HG03558 (cell line): ENCODE data around the gene SPOPL.
A peak's percentile ranks its signal among the peaks of the same experiment; 100 is the strongest.
"Not testable (repeated sequence)": the region's sequence is repeated elsewhere in the genome, so short reads cannot be mapped to it uniquely, and the experiment has no call there.

Experiments used
- ATAC-seq: cut with Tn5 transposase; IDR thresholded peaks from one replicate; pipeline ENCODE4 v1.9.1; 2021; ENCODE audit warnings: moderate number of reproducible peaks; ENCODE audit not compliant: unreplicated experiment; ENCODE audit errors: extremely low read depth

SPOPL gene

DNA sequence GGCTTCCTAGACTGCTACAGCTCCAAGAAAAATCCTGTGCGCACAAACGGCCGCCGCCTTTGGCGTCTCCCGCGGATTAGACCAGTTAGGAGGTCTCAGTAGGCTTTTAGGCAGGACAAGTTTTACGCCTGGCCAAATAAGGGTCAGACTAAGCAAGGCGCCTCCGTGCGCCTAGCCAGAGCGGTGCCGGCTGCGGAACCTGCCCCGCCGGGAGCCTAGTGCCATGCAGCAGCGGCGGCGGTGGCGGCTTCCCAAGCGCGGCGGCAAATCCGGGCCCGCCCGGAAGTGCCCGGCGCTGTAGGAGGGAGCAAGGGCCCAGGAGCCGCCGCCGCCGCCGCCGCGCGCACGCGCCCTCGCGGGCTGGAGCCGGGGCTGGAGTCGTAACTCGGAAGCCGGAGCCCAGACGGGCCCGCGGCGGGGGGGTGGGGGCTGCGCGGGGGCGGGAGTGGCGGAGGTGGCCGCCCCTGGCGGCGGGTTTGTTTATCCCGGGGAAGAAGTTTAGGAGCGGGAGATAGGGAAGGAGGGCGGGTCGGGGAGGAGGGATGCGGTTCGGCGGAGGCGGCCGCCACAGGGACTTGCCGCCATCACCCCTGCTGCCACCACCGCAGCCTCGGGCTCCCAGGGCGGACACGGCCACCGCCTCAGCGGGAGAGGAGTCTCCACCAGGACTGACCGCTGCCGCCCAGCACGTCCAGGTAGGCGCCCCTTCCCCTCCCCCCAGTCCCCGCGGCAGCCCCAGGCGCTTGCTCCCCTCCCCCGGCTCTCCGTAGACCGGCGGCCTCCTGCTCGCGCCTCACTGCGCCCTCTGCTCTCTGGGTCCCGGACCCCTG is at the start of gene SPOPL:
TSS of gene SPOPL (plus strand) at position 346 of the 830 bp plus-strand sequence. CDS start 48,447 bp downstream, outside the sequence.
- ATAC-seq: peak; percentile 44

DNA sequence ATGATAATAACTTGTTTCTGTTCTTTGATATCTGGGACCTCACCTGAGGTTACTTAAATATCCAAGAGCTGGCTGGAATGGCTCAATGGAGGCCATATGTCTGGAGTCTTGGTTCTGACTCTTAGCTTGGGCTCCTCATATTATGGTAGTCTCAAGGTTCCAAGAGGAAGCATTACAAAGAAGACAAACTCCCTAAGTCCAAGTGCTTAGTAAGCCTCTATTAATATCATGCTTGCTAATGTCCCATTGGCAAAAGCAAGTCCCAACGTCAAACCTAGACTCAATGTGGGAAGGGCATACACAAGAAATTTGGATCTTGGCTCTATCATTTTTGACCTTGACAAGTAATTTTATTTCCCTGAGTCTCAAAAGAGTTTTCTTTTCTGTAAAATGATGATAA is 49.2 kb upstream of the SPOPL start:
- no peak for ATAC-seq

DNA sequence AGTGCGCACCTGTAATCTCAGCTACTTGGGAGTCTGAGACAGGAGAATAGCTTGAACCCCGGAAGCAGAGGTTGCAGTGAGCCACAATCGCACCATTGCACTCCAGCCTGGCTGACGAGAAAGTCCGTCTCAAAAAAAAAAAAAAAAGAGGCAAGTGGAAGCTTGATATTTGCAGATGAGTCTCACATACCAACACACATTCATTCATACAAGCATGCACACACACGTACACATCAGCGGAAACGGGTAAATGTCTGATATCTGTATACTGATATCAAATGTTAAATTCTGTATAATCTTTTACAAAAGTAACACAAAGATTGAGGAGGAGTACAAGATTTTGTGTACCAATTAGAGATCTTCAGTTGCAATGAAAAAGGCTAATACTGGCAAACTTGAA is 47.8 kb upstream of the SPOPL start:
- no peak for ATAC-seq

DNA sequence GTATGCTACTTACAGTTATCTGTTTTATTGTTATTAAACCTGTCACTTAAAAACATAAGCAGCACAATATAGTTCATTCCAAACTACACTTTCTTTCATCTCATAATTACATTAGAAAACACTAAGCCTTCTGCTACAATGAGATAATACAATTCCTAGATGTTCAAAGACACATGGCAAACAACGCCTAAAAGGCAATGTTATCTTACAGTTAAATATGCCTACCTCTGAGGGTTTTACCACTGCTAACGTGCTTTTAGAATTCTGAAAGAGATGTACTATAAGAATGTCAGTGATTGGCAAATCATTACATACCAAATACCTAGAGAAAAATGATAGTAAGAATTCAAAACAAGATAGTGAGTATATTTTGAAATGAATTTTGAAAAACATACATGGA is 46.8 kb upstream of the SPOPL start:
- no peak for ATAC-seq

DNA sequence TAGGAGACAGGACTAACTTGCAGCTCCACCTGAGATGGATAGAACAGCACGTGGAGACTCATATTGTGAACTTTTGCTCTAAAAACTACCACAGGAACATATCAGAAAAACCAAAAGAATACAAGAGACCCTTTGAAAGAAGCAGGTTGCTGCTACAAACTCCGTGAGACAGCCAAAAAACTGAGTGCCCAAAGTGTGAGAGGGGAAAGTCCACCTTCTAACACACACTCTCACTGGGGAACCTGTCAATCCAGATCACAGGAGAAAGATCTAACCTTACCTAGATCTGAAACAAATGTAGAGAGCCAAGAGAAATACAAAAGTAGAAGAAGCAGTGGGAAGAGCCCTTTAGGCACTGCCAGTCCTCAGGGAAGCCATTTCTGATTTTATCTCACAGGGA is 46.3 kb upstream of the SPOPL start:
- ATAC-seq: no peak

DNA sequence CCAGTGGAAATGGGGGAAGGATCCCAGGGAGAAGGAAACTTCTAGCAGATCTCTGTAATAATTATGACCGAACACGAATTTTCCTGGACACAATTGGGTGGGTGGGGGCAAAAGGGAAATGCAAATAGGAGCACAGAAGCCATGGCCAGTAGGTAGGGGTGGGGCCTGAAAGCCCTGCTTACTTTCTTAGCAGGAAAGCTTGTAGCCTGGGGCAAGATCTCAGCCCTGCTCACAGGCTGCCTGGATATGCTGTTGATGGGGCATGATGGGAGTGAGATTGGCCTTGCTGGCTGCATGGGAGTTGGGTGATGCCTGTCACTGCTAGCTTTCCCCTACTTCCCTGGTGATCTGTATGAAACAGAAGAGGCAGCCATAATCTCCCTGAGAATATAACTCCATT is 45.9 kb upstream of the SPOPL start:
- no peak for ATAC-seq

DNA sequence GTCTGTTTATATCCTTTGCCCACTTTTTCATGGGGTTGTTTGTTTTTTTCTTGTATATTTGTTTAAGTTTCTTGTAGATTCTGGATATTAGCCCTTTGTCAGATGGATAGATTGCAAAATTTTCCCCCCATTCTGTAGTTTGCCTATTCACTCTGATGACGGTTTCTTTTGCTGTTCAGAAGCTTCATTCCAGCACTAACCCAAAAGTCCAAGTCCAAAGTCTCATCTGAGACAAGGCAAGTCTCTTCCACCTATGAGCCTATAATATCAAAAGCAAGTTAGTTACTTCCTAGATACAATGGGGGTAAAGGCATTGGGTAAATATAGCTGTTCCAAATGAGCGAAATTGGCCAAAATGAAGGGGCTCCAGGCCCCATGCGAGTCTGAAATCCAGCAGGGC is 38.9 kb upstream of the SPOPL start:
- not testable (repeated sequence) for ATAC-seq

DNA sequence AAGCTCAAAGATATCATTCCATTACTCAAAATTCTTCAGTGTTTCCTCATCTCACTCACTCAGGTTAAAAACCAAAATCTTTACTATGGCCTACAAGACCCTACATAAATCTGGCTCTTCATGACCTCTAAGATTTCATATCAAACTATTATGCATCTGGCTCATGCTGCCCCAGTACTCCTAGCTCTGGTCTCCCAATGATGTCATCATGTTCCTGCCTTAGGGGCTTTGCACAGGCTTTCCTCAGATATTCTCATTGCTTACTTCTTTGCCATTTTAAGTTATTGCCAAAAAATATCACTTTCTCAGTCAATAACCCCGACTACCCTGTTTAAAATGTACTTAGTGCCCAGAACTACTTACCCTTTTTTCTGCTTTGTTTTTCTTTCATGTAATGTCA is 33.0 kb upstream of the SPOPL start:
- ATAC-seq: no peak

DNA sequence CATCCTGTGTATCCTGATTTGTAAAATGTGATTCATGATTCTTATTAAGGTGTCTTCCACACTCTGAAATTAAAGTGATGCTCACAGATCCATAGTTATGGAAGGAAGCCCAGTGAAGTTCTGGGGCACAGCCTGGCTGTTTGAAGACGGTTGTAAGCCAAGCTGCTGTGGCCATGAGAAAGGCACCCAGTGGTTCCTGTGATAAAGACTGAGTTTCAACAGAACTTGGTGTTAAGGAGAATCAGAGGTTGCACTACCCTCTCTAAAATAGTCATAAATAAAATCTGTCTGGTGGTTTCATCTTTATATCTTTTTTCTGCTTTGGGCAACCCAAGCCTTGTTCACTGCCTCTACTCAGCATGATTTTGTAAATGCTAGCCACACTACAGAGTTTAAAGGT is 32.2 kb upstream of the SPOPL start:
- no peak for ATAC-seq

DNA sequence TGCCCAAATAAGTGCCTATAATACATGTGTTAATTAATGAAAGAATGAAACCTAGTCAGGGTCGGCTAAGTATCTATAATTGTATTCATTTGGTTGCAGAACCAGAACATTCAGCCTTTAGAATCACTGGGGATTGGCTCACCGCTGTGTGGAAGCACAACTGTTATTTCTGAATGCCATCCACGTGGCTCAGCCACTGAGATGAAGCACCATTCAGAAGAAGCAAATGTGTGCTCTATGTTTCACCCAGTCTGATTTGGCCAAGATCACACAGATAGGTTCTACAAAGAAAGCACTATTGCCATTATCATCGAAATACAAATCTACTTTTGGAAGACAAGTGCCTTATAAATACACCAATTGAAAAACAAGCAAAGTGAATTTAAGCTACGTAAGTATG is 30.6 kb upstream of the SPOPL start:
- no peak for ATAC-seq

DNA sequence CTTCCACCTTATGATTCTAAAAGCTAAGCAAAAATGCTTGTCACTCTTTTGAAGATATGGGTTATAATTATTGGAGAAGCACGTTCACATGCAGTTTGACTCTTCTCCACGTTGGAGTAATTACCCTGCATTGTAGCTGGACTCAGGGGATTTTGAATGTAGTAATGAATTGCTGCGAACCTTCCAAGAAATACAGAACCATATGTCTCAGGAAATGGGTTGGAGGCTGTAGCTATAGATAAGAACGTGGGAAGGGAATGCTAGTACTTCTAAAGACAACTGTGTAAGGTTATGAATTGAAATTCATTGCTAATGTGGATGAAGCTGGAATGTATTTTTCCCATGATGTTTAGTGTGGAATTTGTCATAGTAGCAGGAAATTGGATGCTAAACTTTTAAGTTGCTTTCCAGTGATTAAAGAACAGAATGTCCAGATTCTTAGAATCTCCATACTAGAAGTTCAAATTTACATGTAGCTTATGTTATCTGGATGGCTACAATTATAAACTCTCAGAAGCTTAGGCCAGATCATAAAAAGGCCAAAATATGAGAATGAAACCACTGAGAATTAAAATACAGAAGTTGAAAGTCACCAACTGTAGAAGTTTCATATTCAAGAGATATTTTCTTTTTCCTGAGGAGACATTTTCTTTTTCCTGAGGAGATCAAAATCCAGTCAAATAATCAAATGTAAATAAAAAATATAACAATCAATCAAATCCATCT is 27.3 kb upstream of the SPOPL start:
- no peak for ATAC-seq

DNA sequence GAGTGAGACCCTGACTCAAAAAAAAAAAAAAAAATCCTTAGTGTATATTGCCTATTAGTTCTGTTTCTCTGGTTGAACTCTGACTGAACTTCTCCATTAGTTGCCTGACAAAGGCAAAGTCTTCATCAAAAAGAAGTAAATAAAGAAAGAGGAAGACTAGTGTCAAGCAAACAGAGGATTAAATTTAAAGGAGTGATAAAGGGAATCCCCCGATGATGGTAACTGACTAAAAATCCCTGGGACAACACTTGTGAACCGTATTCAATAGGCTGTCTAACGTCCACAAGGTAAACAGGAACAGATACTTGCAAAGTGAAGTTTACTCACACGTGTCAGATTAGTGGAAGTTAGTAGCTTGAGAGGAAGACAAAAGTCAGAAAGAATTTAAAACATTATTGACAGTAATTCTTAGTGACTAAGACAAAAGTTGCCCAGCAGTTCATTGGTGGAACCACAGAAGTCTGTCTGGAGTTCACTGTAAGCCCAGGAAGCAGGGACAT is 26.2 kb upstream of the SPOPL start:
- ATAC-seq: peak; percentile 87

DNA sequence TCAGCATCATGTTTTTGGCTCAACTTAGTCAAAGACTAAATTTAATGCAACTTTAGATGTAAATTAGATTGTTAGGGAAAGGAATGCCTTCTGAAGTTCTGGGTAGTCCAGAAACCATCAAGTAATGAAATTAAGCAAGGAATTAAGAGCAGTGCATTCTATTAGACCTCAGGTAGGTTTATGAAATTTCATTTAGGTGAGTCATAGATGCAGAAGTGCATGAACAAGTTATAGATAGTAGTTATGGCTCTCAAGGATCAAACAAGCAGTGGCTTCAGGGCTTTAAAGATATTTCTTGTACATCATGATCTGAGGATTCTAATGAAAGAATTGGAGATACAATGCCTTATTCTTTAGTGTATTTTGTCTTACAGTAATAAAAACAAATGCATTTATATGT is 25.4 kb upstream of the SPOPL start:
- ATAC-seq: no peak

DNA sequence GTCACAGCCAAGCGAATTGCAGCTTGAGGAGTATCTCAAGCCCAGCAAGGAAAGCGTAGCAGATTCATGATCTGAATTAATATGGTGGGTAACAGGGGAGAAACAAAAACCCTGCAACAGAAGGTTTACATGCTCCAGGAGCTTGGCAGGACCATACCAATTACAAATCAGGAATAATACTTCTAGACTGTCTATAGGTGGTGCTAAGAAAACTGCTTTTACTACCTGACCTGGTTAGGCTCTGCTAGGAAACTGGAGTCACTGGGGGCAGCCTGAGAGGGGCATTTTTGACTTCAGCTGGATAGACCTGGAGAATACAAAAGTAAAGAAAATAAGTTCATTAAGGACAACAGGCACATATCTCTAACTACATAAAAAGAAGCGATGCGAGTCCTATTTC is 24.6 kb upstream of the SPOPL start:
- ATAC-seq: no peak

DNA sequence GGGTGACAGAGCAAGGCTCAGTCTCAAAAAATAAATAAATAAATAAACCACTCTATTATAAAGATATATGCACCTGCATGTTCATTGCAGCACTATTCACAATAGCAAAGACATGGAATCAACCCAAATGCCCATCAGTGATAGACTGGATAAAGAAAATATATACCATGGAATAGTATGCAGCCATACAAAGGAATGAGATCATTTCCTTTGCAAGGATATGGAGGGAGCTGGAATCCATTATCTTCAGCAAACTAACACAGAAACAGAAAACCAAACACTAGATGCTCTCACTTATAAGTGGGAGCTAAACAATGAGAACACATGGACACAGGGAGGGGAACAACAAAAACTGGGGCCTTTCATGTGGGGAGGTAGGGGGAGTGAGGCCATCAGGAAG is 18.8 kb upstream of the SPOPL start:
- not testable (repeated sequence) for ATAC-seq

DNA sequence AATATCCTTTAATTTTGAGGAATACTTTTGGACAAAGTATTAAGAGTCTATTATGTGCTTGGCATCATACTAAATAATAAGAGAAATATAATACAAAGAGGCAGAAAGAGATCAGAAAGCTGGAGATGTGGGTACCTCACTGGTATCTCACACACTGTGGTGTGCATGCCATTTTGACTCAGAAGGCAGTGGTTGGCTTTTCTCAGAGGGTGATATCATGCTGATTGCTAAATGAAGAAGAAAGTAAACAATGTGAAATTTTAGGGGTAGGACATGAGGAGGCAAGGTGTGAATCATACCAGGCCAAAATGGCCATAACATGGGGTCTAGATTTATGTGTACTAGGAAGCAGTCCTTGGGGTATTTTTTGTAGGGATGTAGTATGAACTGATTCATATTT is 16.6 kb upstream of the SPOPL start:
- ATAC-seq: no peak

DNA sequence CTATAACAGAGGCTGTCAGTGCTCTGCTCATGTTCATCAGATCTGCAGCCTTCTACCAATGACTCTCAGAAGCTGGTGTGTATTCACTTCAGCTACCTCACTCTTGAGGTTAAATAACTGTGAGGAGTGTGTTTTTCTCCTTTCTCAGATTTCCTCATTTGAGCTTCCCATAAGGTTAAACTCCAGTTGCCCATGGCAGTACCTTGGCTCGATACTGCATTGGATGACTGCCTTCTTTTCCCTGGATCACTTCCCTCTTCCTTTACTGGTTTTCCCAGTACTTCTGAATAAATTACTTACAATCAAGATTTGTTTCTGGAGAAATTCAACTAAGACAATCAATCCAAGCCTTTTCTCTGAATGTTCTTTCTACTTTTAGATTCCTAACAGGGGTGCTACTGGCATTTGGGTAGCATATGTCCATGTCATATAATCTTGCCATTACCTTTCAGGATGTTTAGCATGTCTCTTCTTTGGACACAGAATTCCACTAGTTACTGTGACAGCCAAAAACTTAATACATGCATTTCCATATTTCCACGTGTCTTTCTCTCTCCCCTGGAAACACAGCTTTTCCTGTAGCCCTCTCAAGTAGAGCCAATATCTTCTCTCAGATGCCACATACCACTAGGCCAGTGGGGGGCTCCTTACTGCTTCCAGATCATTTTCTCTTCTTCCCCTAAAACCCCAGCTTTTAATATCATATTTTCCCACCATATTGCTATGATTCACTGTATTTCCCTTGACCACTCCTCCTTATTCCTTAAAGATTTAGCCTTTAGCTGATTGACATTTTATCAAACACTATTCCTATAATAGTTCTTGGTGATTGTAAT is 15.0 kb upstream of the SPOPL start:
- ATAC-seq: no peak

DNA sequence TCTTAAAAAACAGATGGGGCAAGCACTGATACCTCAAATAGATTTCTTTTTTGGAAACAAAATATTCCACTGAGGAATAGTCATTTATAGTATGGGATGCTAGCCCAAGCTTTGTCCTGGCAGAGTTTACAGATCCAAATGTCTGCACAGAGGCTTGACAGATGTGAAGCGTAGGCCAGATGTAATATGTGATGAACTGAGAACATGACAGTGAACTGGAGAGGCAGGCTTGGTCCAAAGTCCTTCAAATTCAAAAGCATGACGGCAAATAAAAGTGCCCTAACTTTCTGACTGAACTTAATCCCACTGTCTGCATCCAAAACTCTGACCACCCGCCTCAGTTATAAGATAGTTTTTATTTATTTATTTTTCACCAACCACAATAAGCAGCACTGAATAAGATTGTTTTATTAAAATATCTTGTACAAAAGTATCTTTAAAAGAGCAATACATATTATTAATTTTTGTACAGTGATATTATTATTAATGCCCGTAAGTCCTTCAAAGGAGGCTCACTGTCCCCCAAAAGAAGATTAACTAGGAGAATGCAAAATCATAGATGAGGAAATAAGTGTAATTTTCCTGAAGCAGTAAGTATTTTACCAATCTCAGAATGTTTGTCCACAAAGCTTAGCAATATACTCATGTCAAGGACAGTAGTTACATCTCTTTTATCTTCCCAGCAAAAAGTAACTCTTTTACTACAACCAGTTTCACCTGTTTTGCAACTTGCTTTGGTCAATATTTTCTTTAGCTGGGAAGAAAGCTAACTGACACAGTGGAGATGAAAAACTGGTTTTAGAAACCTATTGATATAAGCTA is 10.7 kb upstream of the SPOPL start:
- no peak for ATAC-seq

DNA sequence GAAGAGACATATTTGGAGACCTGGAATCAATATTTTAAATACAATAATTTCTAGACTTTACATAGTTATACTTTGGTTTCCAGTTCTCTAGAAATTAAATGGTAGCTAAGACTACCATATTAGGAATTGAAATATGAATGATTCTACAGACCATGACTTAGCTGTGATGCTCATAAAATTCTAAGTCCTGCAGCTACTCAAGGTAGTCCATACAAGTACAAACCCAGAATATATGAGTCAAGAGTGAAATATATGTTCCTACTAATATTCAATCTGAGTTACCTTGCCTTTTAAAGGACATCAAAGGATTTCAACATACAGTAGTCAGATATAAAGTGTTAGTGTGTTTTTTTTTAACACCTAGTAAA is 10.1 kb upstream of the SPOPL start:
- no peak for ATAC-seq

DNA sequence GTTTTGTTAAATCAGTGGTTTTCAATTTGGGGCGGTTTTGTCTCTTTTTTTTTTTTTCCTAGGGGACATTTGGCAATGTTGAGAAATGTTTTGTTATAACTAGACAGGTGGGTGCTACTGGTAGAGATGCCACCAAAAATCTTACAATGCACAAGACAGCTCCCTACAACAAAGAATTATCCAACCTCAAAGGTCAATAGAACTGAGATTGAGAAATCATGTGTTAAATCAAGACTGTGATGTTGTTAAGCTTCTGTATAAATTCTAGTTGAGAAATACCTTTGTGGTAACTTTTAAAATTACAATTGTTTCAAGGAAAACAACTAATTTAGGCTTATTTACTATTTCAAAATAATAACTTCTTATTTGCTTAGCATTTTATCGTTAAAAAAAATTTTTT is 9.4 kb upstream of the SPOPL start:
- no peak for ATAC-seq
